HFFc6 (cell line): Measurements from ENCODE around the gene SLITRK3. TPM values are rescaled to one million over a fixed set of nuclear protein-coding genes. Genes with fewer than 3 reads are reported as not detected.
A peak's percentile ranks its signal among the peaks of the same experiment; 100 is the strongest.

Experiments
- DNase-seq: peaks from one replicate; pipeline ENCODE4 v3.0.0-alpha.2; 2018
- H3K27ac Mint-ChIP-seq: 2 replicates; pipeline ENCODE4 v1.8.0; 2020; ENCODE audit warnings: mild to moderate bottlenecking, mixed read lengths
- H3K27me3 Mint-ChIP-seq: 2 replicates; pipeline ENCODE4 v1.8.0; 2021; ENCODE audit warnings: mild to moderate bottlenecking, moderate library complexity, mixed read lengths; ENCODE audit not compliant: insufficient read depth
- H3K36me3 Mint-ChIP-seq: 2 replicates; pipeline ENCODE4 v1.8.0; 2021; ENCODE audit warnings: low read depth, mixed read lengths
- H3K4me1 Mint-ChIP-seq: 2 replicates; pipeline ENCODE4 v1.8.0; 2020; ENCODE audit warnings: low read depth, mixed read lengths
- H3K4me3 Mint-ChIP-seq: 2 replicates; pipeline ENCODE4 v1.8.0; 2020; ENCODE audit warnings: mild to moderate bottlenecking, moderate library complexity, mixed read lengths
- H3K9me3 Mint-ChIP-seq: 2 replicates; pipeline ENCODE4 v1.8.0; 2020; ENCODE audit warnings: mild to moderate bottlenecking, mixed read lengths
- CTCF ChIP-seq: fragments of 200-600 bp; sonication (generic); IDR thresholded peaks from 2 replicates; pipeline ENCODE4 v1.5.0; 2021; ENCODE audit warnings: antibody characterized with exemption, mild to moderate bottlenecking
- total RNA-seq, 6 experiments: library from RNA; stranded (reverse); fragmentation: NEBNext Ultra II Directional; extraction: Animal tissue kit (Norgen Biotek cat#: 25700); gene quantifications; 2 replicates in 1 of 6; 3 replicates in 5 of 6; pipeline ENCODE4 v1.2.3, GENCODE V29; 2021

Gene SLITRK3
- total RNA-seq, 6 experiments from 2014 or later, result not detected

- no peak for DNase-seq
- H3K9me3 Mint-ChIP-seq, result no peaks in the 10 kb centered on the region
- peaks cover 9% of the 10 kb centered on the region for H3K27me3 Mint-ChIP-seq
- peaks cover 1% of the 10 kb centered on the region; the same call in 1 of the 2 replicates for H3K4me1 Mint-ChIP-seq
- H3K4me3 Mint-ChIP-seq, result no peak overlapping the region
- H3K36me3 Mint-ChIP-seq, result no peaks in the 10 kb centered on the region
- TF ChIP-seq CTCF, result no peak
- H3K27ac Mint-ChIP-seq, result no peak overlapping the region
Measured at GRCh38 chr3:165188452-165188851, 7.7 kb downstream of the SLITRK3 start.

DNA sequence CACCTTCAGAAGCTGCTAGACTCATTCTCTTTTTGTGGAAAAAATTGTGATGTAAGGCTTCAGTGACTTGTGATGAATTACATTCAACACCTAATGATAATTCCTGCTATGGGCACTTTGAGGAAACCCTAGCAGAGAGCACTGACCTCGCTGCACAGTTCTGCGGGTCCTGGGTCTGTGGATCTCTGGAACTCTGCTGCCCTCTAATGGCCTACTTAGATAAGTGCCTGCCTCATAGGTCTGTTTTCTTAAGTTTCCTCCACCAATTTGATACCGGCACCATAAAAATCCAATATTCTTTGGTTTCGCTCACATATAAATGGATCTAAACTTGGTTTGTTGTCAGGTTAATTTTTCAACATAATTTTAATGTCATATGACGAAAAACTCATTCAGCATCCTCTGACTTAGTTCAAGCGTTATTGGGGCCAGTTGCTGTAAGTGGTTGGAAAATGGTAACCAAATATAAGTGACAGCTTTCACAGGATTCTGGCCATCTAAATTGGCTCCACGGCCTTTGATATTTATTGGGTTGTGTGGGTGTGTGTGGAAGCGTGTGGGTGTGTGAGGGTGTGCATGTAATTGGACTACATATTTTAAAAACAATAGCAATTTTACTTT lies 10.4 kb downstream of the SLITRK3 start:
- peak; percentile 24 for DNase-seq
- H3K9me3 Mint-ChIP-seq, result no peaks in the 10 kb centered on the region
- no peaks in the 10 kb centered on the region for H3K4me1 Mint-ChIP-seq
- no peaks in the 10 kb centered on the region for H3K36me3 Mint-ChIP-seq
- H3K27ac Mint-ChIP-seq, result no peak overlapping the region
- no peak overlapping the region for H3K4me3 Mint-ChIP-seq
- peaks cover 1% of the 10 kb centered on the region; the same call in 1 of the 2 replicates for H3K27me3 Mint-ChIP-seq
- peak; percentile 89 for TF ChIP-seq CTCF

DNA sequence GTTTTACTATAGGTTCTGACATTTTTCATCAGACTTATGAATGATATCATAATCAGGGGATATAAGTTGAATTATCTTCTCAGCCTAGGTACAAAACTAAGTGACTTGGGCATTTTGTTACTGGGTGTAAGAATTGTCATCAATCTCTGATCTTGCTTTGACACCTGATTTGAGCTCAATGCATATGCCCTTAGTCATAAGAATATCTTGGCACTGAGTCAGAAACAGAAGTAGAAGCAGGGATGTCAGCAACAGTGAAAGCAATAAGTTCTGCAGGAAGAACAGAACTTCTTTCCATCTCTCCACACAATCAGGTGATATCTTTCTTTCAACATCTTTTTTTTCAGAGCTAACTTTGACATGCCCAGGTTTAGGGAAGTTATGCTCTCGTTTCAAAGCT lies 14.6 kb downstream of the SLITRK3 start:
- Mint-ChIP-seq H3K4me1 (no peaks in the 10 kb centered on the region), H3K4me3 (no peak overlapping the region), H3K27ac (no peak overlapping the region), H3K9me3 (no peaks in the 10 kb centered on the region), H3K36me3 (no peaks in the 10 kb centered on the region), H3K27me3 (no peaks in the 10 kb centered on the region)
- TF ChIP-seq CTCF, result no peak
- no peak for DNase-seq

DNA sequence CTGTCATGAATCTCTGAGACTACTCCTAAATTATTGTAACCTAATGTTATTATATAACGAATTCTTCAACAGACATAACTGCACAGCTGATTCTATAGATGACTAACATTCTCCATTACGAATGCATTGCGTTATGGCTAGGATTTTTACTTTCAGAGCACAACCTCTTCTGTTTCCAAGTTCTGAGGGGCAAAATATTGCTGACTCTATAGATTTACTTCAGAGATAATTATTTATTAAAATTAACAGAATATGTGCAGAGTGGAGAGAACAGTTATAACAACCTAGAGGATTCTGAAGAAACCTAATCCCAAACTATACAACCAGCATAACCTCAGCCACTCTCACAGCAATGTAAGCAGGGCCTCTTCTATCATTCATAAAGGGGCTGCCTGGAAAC lies 25.9 kb downstream of the SLITRK3 start:
- Mint-ChIP-seq H3K4me3 (no peak overlapping the region), H3K9me3 (peaks cover 34% of the 10 kb centered on the region), H3K36me3 (no peaks in the 10 kb centered on the region), H3K4me1 (no peaks in the 10 kb centered on the region), H3K27ac (no peak overlapping the region), H3K27me3 (no peaks in the 10 kb centered on the region)
- no peak for TF ChIP-seq CTCF
- no peak for DNase-seq

- TF ChIP-seq CTCF, result no peak
- DNase-seq, result no peak
- Mint-ChIP-seq H3K4me1 (no peaks in the 10 kb centered on the region), H3K9me3 (peaks cover 36% of the 10 kb centered on the region), H3K27ac (no peak overlapping the region), H3K27me3 (no peaks in the 10 kb centered on the region; the same call in none of the 2 replicates), H3K36me3 (no peaks in the 10 kb centered on the region), H3K4me3 (no peak overlapping the region)
Measured at GRCh38 chr3:165169368-165169767, 26.8 kb downstream of the SLITRK3 start.

DNA sequence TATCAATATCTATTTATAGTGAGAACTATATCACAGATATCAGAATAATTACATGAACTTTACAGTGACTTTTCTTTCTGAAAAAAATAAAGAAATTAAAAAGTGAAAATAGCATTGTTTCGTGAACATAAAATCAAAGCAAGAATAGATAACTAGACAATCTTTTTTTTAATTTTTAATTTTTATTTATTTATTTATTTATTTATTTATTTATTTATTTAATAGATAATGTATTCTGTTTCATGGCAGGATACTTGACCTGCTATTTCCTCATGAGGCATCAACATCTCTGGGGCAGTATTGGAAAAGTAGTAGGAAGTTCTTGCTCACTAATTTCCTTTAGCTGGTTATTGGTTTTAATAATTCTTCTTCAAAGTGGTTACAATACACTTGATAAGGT lies 33.3 kb downstream of the SLITRK3 start:
- DNase-seq, result no peak
- Mint-ChIP-seq H3K4me3 (no peak overlapping the region), H3K27ac (no peak overlapping the region), H3K9me3 (peaks cover 27% of the 10 kb centered on the region), H3K4me1 (no peaks in the 10 kb centered on the region), H3K27me3 (no peaks in the 10 kb centered on the region; the same call in none of the 2 replicates), H3K36me3 (no peaks in the 10 kb centered on the region)
- no peak for TF ChIP-seq CTCF
